Stimulated activated CD4-positive, alpha-beta T cell treated with anti-CD3 and anti-CD28 coated beads, TNF-alpha, amount 100 ng/mL, for 1 hour (primary cell): ENCODE results near the gene SOSTDC1.
"Not testable (repeated sequence)": the region's sequence is repeated elsewhere in the genome, so short reads cannot be mapped to it uniquely, and the experiment has no call there.

Source experiments
- DNase-seq, 3 donors: peaks; one replicate each; pipeline ENCODE4 v3.0.0-alpha.2; 2020; ENCODE audit warnings: low read depth in 3 of 3, low spot score in 1 of 3

Gene SOSTDC1

DNA sequence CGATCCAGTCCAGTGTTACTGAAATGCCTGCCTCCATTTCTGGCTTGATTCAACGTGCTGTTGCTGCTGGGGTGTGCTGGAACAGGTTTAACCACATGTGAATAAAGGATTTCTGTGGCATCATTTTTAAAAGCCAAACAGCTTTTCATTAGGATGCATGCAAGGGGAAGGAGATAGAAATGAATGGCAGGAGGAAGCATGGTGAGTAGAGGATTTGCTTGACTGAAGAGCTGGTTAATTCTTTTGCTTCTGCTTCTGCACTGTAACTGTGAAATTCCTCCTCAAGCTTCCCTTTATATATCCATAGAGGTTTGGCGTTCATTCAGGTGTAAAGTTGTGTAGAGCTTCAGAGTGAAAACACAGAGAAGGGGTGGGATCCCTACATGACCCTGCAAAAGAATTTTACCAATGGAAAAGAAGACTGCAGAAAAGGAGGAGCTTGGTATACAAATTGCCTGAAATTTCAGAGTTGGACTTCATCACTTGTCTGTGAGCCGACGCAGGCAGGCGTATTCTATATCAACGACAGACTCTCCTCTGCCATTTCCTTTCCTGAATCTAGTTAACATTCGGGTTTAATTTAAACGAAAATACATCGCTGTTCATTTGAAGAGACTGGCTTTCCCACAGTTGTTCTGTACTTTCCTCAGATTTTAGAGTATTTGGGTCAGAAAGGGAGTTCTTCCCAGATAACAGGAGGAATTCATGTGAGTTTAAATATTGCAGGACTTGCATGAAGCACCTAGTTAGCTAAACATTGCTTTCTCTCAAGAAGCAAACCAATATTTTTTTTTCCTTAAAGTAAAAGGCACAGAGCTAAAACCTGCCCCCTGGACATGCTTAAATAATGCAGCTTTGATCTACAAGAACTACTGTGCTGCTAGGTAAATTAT lies at the start of gene SOSTDC1:
Gene SOSTDC1, minus strand, starts transcription at position 270 of the 893 bp plus-strand sequence. Its CDS starts 70 bp downstream, at position 200.
- DNase-seq: no peak

GRCh38 chr7:16514729-16515128 lies 49.2 kb upstream of the SOSTDC1 start:
- no peak for DNase-seq

- no peak for DNase-seq
These were observed 48.7 kb upstream of the SOSTDC1 start for GRCh38 chr7:16514271-16514670.

DNA sequence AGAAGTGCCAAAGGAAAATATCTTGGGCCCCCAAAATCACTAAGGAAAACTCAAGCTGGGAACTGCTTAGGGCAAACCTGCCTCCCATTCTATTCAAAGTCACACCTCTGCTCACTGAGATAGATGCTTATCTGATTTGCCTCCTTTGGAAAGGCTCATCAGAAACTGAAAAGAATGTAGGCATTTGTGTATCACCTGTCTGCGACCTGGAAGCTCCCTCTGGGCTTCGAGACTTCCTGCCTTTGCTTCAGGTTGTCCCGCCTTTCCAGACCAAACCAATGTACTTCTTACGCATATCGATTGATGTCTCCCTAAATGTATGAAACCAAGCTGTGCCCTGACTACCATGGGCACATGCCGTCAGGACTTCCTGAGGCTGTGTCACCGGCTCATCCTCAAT lies 46.6 kb upstream of the SOSTDC1 start:
- no peak for DNase-seq

GRCh38 chr7:16511314-16511713 lies 45.8 kb upstream of the SOSTDC1 start:
- no peak for DNase-seq

GRCh38 chr7:16509829-16510228 lies 44.3 kb upstream of the SOSTDC1 start:
- DNase-seq: no peak

DNA sequence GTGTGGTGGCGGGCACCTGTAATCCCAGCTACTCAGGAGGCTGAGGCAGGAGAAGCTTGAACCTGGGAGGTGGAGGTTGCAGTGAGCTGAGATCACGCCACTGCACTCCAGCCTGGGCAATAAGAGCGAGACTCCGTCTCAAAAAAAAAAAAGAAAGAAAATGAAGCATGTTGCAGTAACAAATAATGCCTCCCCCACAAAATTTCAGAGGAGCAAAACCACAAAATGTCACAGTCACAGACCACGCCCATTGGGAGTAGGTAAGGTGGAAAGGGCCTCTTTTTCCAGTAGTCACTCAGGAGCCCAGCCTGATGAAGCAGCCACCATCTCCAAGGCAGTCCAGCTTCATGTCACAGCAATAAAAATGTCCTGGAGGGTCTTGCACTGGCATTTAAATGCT lies 40.9 kb upstream of the SOSTDC1 start:
- DNase-seq: not testable (repeated sequence)

GRCh38 chr7:16504019-16504418 lies 38.5 kb upstream of the SOSTDC1 start:
- DNase-seq: no peak

DNA sequence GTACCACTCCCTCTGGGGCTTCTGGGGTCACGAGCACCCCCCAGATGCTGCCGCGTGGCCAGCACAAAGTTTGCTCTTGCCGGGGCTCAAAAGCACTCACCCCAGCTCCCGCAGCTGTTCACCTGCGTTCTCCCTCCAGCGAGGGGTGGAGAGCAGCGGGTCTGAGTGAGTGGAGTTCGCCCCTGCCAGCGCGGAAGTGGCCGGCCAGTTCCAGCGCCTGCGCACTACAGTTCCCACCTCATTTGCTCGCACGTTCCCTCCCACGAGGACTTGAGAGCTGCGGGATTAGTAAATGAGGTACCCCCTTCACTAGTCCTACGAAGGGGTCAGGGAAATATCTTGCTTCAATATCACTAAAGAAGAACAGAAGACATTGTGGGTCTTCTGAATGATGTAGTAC lies 36.8 kb upstream of the SOSTDC1 start:
- no peak for DNase-seq

GRCh38 chr7:16498122-16498521 lies 32.6 kb upstream of the SOSTDC1 start:
- no peak for DNase-seq

- DNase-seq: no peak
These were observed 29.6 kb upstream of the SOSTDC1 start for GRCh38 chr7:16494955-16495719.

GRCh38 chr7:16494551-16494950 lies 29.0 kb upstream of the SOSTDC1 start:
- DNase-seq: no peak

- DNase-seq: no peak
These were observed 27.7 kb upstream of the SOSTDC1 start for GRCh38 chr7:16493266-16493665.

- no peak for DNase-seq
These were observed 27.1 kb upstream of the SOSTDC1 start for GRCh38 chr7:16492513-16493062.

DNA sequence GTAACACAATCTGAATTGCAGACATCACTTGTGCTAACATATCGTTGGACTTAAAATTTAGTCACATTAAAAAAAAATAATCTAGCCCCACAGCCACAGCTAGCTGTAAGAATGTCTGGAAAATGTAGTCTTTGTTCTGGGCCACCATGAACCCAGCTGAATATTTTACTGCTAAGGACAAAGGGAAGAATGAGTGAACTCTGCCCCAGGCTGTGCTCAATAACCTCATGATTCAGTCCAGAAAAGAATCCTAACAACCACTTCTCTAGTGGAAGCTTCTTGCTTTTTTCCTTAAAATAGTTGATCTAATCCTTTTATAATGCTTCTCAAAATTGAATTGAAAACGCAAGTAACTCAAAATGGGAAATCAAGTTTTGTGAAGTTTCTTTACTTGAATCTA lies 25.6 kb upstream of the SOSTDC1 start:
- no peak for DNase-seq

- no peak for DNase-seq
These were observed 19.1 kb upstream of the SOSTDC1 start for GRCh38 chr7:16484453-16485158.

DNA sequence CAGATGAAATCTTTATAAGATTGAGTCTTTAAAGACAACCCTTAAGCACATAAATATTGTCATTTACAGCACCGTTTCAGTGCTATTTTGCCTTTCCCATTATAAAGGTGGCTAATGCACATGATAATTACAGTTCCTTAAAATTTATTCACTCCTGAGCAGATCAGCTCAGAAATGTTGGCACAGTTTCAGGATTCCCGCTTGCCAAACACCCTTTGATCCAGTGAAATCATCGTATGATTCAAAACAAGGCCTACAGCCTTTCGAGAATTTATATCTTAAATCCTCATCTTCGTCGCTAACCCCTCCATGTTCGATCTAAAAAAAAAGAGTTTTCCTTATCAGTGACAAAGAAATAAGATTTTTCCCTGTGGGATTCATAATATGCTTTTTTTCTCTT lies 14.1 kb upstream of the SOSTDC1 start:
- no peak for DNase-seq

DNA sequence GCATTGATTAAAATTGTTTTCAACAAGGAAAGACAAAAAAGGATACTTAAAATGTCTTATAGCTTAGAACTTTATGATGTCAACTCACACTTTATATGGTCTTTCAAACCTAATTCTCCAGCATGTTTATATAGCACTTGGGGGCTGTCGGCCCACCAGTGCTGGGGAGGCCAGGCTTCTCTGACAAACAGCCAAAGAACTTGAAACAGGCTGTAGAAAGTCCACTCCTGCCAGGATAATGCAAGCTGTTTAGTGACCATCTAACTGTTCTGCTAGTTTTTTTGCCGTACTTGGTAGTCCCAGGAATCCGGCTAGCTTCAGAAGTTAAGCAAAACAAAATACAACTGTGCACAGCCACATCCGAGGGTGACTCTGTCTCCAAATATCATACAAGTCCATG lies 13.6 kb upstream of the SOSTDC1 start:
- DNase-seq: no peak

DNA sequence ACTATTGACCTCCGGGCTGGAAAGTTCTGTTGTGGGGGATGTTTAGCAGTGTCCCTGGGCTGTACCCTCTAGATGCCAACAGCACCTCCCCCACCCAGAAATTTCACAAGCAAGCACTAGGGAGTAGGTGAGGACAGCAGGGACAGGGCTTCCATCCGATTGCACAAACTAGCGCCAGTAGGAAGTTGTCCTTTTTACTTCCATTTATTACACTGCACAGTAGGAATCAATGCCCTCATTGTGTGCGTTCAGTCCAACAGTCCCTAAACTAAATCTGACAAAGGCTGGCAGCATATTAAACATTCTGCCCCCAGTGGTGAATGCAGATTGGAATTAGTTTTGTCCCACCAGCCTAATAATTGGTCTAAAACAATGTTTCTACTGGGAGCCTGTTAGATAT lies 6.4 kb upstream of the SOSTDC1 start:
- DNase-seq: no peak

GRCh38 chr7:16463949-16464715 lies 1.4 kb downstream of the SOSTDC1 start:
- no peak for DNase-seq

DNA sequence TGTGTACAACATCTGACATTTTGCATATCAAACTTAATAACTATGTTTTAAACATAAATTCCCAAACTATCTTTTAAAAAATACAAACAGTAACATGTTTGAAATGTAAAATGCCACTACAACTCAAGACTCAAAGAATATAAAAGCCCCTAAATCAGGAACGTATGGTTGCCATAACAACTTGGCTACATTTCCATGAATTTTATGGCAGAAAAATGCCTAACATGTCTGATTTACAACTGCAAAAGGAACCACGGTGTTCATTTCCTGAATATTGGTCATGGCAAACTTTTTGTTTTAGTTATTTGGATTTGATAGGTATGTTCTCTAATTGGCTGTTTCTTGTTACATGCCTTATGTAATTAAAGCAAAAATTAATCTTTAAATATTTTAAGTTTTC lies 2.0 kb downstream of the SOSTDC1 start:
- no peak for DNase-seq
